Mammary epithelial cell (primary cell): Measurements from ENCODE around the gene ADAM8.

Experiments
- EZH2 ChIP-seq: IDR thresholded peaks from 2 replicates; pipeline ENCODE4 v1.6.1; 2012; ENCODE audit warnings: low read length, inconsistent platforms, borderline replicate concordance
- TF ChIP-seq, protein P1 (sequence below), 2 donors: IDR thresholded peaks in 1 of 2; conservative IDR thresholded peaks in 1 of 2; 2 replicates each; pipeline ENCODE4 v1.5.1; 2011 to 2012; ENCODE audit warnings: inconsistent platforms in 2 of 2, low read length in 2 of 2, mild to moderate bottlenecking in 2 of 2, control low read depth in 1 of 2, low read depth in 1 of 2; ENCODE audit not compliant: insufficient read depth in 1 of 2; ENCODE audit errors: extremely low read depth in 1 of 2

DNA sequence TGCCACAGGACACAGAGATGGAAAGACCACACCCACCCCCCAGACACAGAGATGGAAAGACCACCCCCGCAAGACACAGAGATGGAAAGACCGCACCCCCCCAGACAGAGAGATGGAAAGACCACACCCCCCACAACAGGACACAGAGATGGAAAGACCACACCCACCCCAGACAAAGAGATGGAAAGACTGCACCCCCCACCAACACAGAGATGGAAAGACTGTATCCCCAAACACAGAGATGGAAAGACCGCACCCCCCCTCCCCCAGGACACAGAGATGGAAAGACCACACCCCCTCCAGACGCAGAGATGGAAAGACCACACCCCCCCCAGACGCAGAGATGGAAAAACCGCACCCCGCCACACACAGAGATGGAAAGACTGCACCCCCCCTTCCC is 40.1 kb upstream of the ADAM8 start:
- TF ChIP-seq, protein P1, sequence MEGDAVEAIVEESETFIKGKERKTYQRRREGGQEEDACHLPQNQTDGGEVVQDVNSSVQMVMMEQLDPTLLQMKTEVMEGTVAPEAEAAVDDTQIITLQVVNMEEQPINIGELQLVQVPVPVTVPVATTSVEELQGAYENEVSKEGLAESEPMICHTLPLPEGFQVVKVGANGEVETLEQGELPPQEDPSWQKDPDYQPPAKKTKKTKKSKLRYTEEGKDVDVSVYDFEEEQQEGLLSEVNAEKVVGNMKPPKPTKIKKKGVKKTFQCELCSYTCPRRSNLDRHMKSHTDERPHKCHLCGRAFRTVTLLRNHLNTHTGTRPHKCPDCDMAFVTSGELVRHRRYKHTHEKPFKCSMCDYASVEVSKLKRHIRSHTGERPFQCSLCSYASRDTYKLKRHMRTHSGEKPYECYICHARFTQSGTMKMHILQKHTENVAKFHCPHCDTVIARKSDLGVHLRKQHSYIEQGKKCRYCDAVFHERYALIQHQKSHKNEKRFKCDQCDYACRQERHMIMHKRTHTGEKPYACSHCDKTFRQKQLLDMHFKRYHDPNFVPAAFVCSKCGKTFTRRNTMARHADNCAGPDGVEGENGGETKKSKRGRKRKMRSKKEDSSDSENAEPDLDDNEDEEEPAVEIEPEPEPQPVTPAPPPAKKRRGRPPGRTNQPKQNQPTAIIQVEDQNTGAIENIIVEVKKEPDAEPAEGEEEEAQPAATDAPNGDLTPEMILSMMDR (conservative IDR thresholded peaks at IDR 0.05 in 1 of 2, IDR thresholded peaks at IDR 0.05 in 1 of 2; ENCODE audit: extremely low read depth in 1 of 2, insufficient read depth in 1 of 2, low read depth in 1 of 2, low read length in 2 of 2): no peak
- TF ChIP-seq EZH2: no peak
